Activated naive CD8-positive, alpha-beta T cell treated with anti-CD3 and anti-CD28 coated beads for 36 hours (primary cell): ENCODE data around the gene FADD. TPM values are rescaled to one million over a fixed set of nuclear protein-coding genes. Genes with fewer than 3 reads are reported as not detected.
"Not testable (repeated sequence)": the region's sequence is repeated elsewhere in the genome, so short reads cannot be mapped to it uniquely, and the experiment has no call there.

ENCODE experiments used
- DNase-seq: peaks from one replicate; pipeline ENCODE4 v3.0.0; 2021
- H3K27ac Mint-ChIP-seq: one replicate; pipeline ENCODE4 v1.8.0; 2022; ENCODE audit warnings: mild to moderate bottlenecking, moderate library complexity, mixed read lengths
- H3K27me3 Mint-ChIP-seq: one replicate; pipeline ENCODE4 v1.8.0; 2022; ENCODE audit warnings: mild to moderate bottlenecking, mixed read lengths
- H3K36me3 Mint-ChIP-seq: one replicate; pipeline ENCODE4 v1.8.0; 2021; ENCODE audit warnings: mild to moderate bottlenecking, mixed read lengths
- H3K4me1 Mint-ChIP-seq: one replicate; pipeline ENCODE4 v1.8.0; 2021; ENCODE audit warnings: mixed read lengths
- H3K4me3 Mint-ChIP-seq: one replicate; pipeline ENCODE4 v1.8.0; 2022; ENCODE audit warnings: mild to moderate bottlenecking, moderate library complexity, mixed read lengths
- H3K9me3 Mint-ChIP-seq: one replicate; pipeline ENCODE4 v1.8.0; 2022; ENCODE audit warnings: mixed read lengths
- total RNA-seq, 2 experiments: library from RNA; stranded (reverse); gene quantifications; one replicate each; pipeline ENCODE4 v1.2.3, GENCODE V29; 2021

Gene FADD
- total RNA-seq, 2 experiments from 2014 or later: 31.5 to 32.7 TPM

DNA sequence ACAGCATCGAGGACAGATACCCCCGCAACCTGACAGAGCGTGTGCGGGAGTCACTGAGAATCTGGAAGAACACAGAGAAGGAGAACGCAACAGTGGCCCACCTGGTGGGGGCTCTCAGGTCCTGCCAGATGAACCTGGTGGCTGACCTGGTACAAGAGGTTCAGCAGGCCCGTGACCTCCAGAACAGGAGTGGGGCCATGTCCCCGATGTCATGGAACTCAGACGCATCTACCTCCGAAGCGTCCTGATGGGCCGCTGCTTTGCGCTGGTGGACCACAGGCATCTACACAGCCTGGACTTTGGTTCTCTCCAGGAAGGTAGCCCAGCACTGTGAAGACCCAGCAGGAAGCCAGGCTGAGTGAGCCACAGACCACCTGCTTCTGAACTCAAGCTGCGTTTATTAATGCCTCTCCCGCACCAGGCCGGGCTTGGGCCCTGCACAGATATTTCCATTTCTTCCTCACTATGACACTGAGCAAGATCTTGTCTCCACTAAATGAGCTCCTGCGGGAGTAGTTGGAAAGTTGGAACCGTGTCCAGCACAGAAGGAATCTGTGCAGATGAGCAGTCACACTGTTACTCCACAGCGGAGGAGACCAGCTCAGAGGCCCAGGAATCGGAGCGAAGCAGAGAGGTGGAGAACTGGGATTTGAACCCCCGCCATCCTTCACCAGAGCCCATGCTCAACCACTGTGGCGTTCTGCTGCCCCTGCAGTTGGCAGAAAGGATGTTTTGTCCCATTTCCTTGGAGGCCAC lies 3.3 kb downstream of the FADD start:
- no peak for DNase-seq
- Mint-ChIP-seq H3K27me3 (no peaks in the 10 kb centered on the region), H3K4me1 (peaks cover 51% of the 10 kb centered on the region), H3K27ac (peak overlapping the region; percentile 96), H3K4me3 (no peak overlapping the region), H3K36me3 (peaks cover 43% of the 10 kb centered on the region), H3K9me3 (no peaks in the 10 kb centered on the region)

DNA sequence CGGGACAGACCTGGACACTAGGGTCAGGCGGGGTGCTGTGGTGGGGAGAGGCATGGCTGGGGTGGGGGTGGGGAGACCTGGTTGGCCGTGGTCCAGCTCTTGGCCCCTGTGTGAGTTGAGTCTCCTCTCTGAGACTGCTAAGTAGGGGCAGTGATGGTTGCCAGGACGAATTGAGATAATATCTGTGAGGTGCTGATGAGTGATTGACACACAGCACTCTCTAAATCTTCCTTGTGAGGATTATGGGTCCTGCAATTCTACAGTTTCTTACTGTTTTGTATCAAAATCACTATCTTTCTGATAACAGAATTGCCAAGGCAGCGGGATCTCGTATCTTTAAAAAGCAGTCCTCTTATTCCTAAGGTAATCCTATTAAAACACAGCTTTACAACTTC lies 3.9 kb downstream of the FADD start:
- Mint-ChIP-seq H3K27me3 (no peaks in the 10 kb centered on the region), H3K4me3 (no peak overlapping the region), H3K27ac (no peak overlapping the region), H3K4me1 (peaks cover 51% of the 10 kb centered on the region), H3K9me3 (no peaks in the 10 kb centered on the region), H3K36me3 (peaks cover 43% of the 10 kb centered on the region)
- no peak for DNase-seq

DNA sequence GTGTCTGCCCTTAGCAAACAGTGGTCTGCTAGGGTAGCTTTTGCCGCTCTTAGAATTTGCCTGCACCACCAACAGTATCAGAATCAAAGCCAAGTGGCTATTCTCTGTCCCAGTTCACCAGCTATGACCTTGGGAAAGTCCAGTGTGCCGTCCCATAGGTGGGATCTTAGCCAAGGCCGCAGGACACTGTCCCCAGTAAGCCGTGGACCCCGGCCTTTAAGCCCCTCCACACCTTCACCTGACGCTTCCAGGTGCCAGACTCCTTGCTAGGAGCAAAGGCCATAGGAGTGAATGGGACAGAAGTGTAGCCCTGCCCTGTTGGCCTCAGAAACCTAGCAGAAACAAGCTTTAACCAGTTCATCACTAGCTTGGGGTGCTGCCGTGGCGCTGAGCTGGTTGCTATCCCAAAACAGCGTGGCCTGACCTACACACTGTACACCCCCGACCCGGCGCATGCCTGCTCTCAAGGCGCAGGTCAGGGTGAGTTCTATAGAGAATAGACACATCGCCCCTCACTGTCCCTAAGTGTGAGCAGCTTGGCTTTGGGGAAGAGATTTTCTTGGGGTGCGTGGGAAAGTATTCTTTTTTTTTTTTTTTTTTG lies 4.5 kb downstream of the FADD start:
- peaks cover 43% of the 10 kb centered on the region for H3K36me3 Mint-ChIP-seq
- H3K4me1 Mint-ChIP-seq: peaks cover 51% of the 10 kb centered on the region
- no peak overlapping the region for H3K4me3 Mint-ChIP-seq
- H3K27me3 Mint-ChIP-seq: no peaks in the 10 kb centered on the region
- no peaks in the 10 kb centered on the region for H3K9me3 Mint-ChIP-seq
- H3K27ac Mint-ChIP-seq: no peak overlapping the region
- DNase-seq: no peak

DNA sequence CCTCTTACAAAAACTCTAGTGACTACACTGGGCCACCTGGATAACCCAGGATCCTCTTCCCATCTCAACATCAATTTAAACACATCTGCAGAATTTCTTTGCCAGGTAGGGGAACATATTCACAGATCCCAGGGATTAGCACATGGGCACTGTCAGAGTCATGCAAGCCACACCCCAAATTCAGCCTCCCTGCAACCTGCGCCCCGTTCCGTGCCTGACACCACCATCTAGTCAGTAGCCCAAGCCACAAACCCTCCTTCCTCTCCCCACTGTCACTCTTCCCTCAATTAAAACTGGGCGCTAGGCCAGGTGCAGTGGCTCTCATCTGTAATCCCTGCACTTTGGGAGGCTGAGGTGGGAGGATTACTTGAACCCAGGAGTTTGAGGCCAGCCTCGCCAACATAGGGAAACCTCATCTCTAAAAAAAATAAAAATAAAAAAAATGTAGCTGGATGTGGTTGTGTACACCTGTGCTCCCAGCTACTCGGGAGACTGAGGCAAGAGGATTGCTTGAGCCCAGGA lies 6.4 kb downstream of the FADD start:
- Mint-ChIP-seq H3K36me3 (peaks cover 35% of the 10 kb centered on the region), H3K4me1 (peaks cover 48% of the 10 kb centered on the region), H3K27me3 (no peaks in the 10 kb centered on the region), H3K4me3 (no peak overlapping the region), H3K9me3 (no peaks in the 10 kb centered on the region), H3K27ac (peak overlapping the region; percentile 62)
- no peak for DNase-seq

DNA sequence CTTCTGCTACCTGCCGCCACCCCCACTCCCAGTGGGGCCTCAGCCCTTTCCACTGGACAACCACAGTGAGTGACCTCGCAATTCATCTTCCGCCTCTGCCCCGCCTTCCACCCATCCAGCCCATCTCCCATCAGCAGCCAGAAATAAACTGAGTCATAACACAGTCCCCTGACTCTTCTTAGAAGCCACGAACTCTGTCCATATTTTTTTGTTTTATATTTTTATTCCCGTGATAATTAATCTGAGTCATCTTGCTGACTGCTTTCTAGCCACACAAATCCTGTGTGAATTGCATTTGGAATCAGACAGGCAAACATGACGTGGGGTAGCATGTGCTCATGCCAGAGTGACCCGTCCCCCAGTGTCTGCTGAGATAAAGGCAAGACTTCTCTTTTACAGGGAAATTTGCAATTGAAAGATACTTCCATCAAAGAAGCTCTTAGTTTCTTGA lies 7.0 kb downstream of the FADD start:
- DNase-seq: no peak
- peaks cover 29% of the 10 kb centered on the region for H3K36me3 Mint-ChIP-seq
- no peaks in the 10 kb centered on the region for H3K27me3 Mint-ChIP-seq
- peaks cover 42% of the 10 kb centered on the region for H3K4me1 Mint-ChIP-seq
- no peak overlapping the region for H3K4me3 Mint-ChIP-seq
- no peaks in the 10 kb centered on the region for H3K9me3 Mint-ChIP-seq
- H3K27ac Mint-ChIP-seq: peak overlapping the region; percentile 68

DNA sequence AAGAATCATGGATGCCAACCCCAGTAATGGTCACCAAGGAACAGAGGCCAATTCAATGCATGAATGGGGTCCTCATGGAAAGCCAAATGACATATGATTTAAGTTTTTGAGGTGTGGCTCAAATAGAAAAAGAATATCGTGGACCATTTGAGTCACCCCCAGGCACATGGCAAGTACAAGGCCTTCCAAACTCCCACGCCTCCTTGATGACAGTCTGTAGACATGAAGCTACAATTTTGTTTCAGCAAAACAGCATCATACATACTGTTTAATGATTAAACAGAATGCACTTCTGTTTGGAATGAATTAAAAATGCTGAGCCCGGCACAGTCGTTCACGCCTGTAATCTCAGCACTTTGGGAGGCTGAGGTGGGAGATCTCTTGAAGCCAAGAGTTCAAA lies 7.4 kb downstream of the FADD start:
- Mint-ChIP-seq H3K4me3 (no peak overlapping the region), H3K27ac (peak overlapping the region; percentile 60), H3K4me1 (peaks cover 37% of the 10 kb centered on the region), H3K9me3 (no peaks in the 10 kb centered on the region), H3K27me3 (no peaks in the 10 kb centered on the region), H3K36me3 (peaks cover 26% of the 10 kb centered on the region)
- no peak for DNase-seq

DNA sequence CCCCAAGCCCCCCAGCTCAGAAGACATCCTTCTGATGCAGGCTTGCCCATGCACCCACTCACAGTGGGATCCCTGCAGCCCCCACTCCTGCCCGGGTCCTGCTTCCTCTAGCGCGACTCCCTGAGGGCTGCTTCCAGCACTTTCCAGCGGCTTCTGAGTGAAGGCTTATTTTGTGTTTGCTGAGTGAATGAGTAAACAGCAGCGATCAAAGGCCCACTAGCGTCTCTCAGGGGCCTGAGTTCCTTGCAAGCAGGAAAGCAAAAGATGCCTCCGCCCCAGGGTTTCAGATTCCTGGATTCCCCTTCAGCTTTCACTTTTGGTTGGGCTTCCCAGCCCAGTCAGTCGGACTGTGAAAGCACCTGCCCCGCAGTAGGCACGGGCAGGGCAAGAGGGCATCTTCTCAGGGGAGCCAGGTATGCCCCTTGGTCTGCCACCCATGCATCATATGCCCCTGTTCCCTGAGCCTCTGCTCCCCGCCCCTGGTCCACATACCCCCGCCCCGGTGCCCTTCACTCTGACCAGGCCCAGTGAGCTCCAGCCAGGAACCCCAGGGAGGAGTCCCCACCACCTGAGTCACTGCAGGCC lies 9.2 kb downstream of the FADD start:
- no peak overlapping the region for H3K4me3 Mint-ChIP-seq
- peaks cover 17% of the 10 kb centered on the region for H3K36me3 Mint-ChIP-seq
- H3K4me1 Mint-ChIP-seq: peaks cover 27% of the 10 kb centered on the region
- H3K27ac Mint-ChIP-seq: no peak overlapping the region
- DNase-seq: no peak
- no peaks in the 10 kb centered on the region for H3K9me3 Mint-ChIP-seq
- no peaks in the 10 kb centered on the region for H3K27me3 Mint-ChIP-seq

DNA sequence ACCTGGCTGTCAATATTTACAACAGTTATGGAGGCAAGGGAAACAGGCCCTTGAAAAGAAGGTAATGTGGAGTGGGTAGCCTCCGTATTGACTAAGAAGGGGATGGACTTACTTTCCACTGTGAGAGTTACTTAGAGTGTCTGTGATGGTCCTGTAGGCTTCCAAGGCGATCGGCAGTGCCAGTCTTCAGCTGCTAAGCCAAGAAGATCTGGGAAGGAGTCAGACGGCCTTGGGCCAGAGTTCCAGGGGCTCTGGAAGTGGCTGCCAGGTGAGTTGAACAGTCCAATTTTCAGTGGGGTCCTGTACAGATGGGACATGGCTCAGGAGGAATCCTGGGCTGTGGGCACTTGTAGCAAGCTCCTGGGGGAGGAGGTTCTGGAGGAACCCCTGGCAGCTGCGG lies 14.3 kb downstream of the FADD start:
- DNase-seq, H3K36me3 Mint-ChIP-seq: not testable (repeated sequence)
- H3K27me3 Mint-ChIP-seq: peaks cover 11% of the 10 kb centered on the region

DNA sequence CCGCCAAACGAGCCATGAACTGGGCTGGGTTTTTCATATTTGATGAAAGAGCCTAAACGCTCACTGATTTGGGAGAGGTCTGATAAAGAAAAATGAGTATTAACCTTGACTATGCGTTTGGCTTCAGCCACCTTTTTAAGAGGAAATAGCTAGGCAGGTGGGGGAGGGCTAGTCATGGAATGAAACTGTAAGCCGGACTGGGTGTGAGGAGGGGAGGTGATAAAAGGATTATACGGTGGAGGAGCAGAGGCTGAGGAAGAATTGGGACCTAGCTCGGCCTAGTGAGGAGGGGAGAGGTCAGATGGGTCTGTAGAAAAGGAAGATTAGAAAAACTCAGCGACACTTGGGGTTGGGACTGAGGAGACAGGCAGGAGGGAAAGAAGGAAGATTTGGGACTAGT lies 15.0 kb downstream of the FADD start:
- not testable (repeated sequence) for H3K4me3 Mint-ChIP-seq

More for the DNA sequence above, 14.3 kb downstream of the FADD start:
- H3K27ac Mint-ChIP-seq, H3K4me3 Mint-ChIP-seq, H3K4me1 Mint-ChIP-seq, H3K9me3 Mint-ChIP-seq: not testable (repeated sequence)

DNA sequence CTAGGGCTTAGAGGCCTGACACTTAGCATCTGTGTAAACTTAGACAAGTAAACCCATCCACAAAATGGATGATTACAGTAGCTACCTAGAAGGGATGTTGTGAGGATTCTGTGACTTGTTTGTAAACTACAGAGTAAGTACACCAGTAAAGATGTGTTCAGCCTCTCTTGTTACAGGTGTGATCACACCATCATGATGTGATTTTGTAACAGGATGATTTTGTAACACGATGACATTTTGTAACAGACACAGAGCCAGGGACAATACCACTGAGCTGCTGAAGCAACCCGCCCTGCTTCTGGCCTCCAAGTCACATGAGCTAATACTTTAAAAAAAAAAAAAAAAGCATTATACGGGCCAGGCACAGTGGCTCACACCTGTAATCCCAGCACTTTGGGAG lies 17.0 kb downstream of the FADD start:
- no peak overlapping the region for H3K27ac Mint-ChIP-seq
- H3K4me1 Mint-ChIP-seq: no peaks in the 10 kb centered on the region
- H3K9me3 Mint-ChIP-seq: no peaks in the 10 kb centered on the region
- H3K4me3 Mint-ChIP-seq: no peak overlapping the region
- DNase-seq: no peak
- peaks cover 2% of the 10 kb centered on the region for H3K36me3 Mint-ChIP-seq
- peaks cover 11% of the 10 kb centered on the region for H3K27me3 Mint-ChIP-seq

More for the DNA sequence above, 15.0 kb downstream of the FADD start:
- H3K9me3 Mint-ChIP-seq, H3K4me1 Mint-ChIP-seq, H3K36me3 Mint-ChIP-seq, H3K27ac Mint-ChIP-seq, DNase-seq: not testable (repeated sequence)
- H3K27me3 Mint-ChIP-seq: peaks cover 11% of the 10 kb centered on the region

DNA sequence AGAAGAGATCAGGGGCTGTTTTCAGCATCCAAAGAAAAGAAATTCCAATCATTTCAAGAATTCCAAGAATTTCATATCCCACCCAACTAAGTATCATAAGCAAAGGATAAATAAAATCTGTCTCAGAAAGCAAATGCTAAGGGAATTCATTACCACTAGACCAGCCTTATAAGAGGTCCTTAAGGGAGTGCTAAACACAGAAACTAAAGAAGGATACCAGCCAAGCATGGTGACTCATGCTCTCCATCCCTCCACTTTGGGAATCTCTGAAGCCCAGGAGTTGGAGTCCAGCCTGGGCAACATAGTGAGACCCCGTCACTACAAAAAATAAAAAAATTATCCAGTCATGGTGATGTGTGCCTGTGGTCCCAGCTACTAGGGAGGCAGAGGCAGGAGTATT lies 17.8 kb downstream of the FADD start:
- peaks cover 2% of the 10 kb centered on the region for H3K36me3 Mint-ChIP-seq
- H3K4me1 Mint-ChIP-seq: no peaks in the 10 kb centered on the region
- no peak overlapping the region for H3K27ac Mint-ChIP-seq
- H3K9me3 Mint-ChIP-seq: no peaks in the 10 kb centered on the region
- H3K4me3 Mint-ChIP-seq: no peak overlapping the region
- DNase-seq: no peak
- H3K27me3 Mint-ChIP-seq: peaks cover 11% of the 10 kb centered on the region

DNA sequence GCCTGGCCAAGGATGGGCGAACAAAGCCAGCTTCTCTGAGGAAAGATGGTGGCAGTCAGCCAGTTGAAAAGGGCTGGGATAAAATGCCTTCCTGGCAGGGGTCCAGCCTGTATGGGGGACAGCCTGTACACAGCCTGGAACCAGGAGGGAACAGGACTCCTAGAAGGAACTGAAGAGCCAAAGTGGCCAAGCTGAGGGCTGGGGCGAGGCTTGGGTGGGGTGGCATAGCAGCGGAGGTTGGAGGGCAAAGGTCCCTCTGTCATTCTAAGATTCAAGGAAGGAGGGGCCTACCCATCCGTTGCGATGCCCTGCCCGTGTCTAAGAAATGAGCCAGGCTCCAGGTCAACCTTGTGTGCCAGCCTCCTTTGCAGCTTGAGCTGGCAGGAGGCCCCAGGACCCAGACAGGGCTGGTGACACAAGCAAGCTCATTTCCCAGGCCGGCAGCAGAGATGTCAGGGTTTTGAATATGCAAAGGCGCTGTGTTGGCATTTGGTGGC lies 22.6 kb downstream of the FADD start:
- no peak for DNase-seq
- Mint-ChIP-seq H3K27ac (no peak overlapping the region), H3K27me3 (no peaks in the 10 kb centered on the region), H3K36me3 (no peaks in the 10 kb centered on the region), H3K9me3 (no peaks in the 10 kb centered on the region), H3K4me3 (no peak overlapping the region), H3K4me1 (no peaks in the 10 kb centered on the region)

DNA sequence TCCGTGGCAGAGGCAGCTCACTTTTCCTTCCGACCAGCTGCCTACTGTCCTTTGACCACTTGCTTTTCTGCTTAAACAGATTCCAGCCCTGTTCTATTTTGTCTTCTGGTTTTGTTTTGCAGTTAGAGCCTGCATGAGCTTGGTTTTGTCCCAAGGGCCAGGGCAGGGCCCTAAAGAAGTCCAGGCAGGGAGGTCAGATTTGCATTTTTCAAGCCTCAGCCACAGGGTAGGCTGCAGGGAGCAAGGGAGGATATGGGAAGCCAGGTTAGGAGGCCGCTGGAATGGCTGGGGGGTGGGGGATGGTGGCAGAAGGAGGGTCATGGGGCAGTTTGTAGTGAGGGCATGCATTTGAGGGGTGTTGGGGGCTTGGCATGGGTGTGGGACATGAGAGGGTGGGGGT lies 23.1 kb downstream of the FADD start:
- Mint-ChIP-seq H3K36me3 (no peaks in the 10 kb centered on the region), H3K27ac (no peak overlapping the region), H3K4me3 (no peak overlapping the region), H3K9me3 (no peaks in the 10 kb centered on the region), H3K27me3 (no peaks in the 10 kb centered on the region), H3K4me1 (no peaks in the 10 kb centered on the region)
- DNase-seq: no peak

DNA sequence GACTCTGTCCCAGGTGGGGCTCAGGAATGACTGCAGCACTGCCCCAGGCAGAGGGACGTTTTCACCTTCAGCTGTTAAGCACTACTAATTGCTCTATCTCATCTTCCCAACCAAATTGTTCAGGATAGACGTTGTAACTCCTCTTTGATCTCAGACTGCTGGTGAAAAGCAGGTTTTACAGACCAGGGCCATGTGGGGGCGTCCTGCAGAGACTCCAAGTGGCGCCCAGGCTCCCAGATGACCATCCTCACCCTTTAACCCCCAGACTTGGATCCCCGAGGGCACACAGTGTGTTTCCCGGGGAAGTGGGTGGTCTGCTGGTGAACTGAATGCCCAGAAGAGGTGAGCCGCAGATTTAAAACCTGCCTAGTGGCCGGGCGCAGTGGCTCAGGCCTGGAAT lies 23.9 kb downstream of the FADD start:
- Mint-ChIP-seq H3K4me1 (no peaks in the 10 kb centered on the region), H3K4me3 (no peak overlapping the region), H3K27ac (no peak overlapping the region), H3K9me3 (no peaks in the 10 kb centered on the region), H3K36me3 (no peaks in the 10 kb centered on the region), H3K27me3 (no peaks in the 10 kb centered on the region)
- DNase-seq: no peak

DNA sequence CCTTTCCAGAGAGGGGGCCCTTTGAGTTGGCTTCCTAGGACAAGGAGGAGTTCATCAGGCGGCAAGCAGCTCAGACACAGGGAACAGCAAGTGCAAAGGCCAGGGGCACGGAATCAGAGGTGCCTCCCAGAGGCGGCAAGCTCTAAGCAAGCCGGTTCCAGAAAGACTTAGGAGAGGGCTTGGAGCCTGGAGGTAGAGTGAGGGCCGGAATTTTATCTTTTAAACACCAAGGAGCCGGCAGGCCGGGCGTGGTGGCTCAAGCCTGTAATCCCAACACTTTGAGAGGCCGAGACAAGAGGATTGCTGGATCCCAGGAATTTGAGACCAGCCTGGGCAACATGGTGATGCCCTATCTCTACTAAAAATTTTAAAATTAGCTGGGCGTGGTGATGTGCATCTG lies 26.6 kb downstream of the FADD start:
- Mint-ChIP-seq H3K27ac (no peak overlapping the region), H3K27me3 (no peaks in the 10 kb centered on the region), H3K9me3 (no peaks in the 10 kb centered on the region), H3K4me3 (no peak overlapping the region), H3K36me3 (no peaks in the 10 kb centered on the region), H3K4me1 (no peaks in the 10 kb centered on the region)
- DNase-seq: no peak
